ENCODE results near the gene KCNQ5.

KCNQ5 gene

GRCh38 chr6:73129653-73130443 lies 508.0 kb downstream of the KCNQ5 start:
- no peak overlapping the region for H3K4me3 ChIP-seq (ENCODE audit: low read length)
- no peak overlapping the region for H3K9ac ChIP-seq (ENCODE audit: low read length)
- H3K36me3 ChIP-seq (ENCODE audit: control insufficient read depth, low read depth, low read length), result no peaks in the 10 kb centered on the region

GRCh38 chr6:73131706-73132105 lies 509.8 kb downstream of the KCNQ5 start:
- H3K9ac ChIP-seq (ENCODE audit: low read length), result no peak overlapping the region
- H3K36me3 ChIP-seq (ENCODE audit: control insufficient read depth, low read depth, low read length), result no peaks in the 10 kb centered on the region
- no peaks in the 10 kb centered on the region for H3K27me3 ChIP-seq (ENCODE audit: control insufficient read depth, insufficient read depth, low read length)
- H3K9me3 ChIP-seq (ENCODE audit: control insufficient read depth, low read depth, low read length), result no peaks in the 10 kb centered on the region
- H3K4me1 ChIP-seq (ENCODE audit: control insufficient read depth, low read depth, low read length), result no peaks in the 10 kb centered on the region
- no peak overlapping the region for H3K4me3 ChIP-seq (ENCODE audit: low read length)
- no peak overlapping the region for H3K27ac ChIP-seq (ENCODE audit: low read length)

More at GRCh38 chr6:73129653-73130443, 508.0 kb downstream of the KCNQ5 start:
- no peaks in the 10 kb centered on the region for H3K27me3 ChIP-seq (ENCODE audit: control insufficient read depth, insufficient read depth, low read length)
- no peak overlapping the region for H3K27ac ChIP-seq (ENCODE audit: low read length)
- no peaks in the 10 kb centered on the region for H3K4me1 ChIP-seq (ENCODE audit: control insufficient read depth, low read depth, low read length)
- H3K9me3 ChIP-seq (ENCODE audit: control insufficient read depth, low read depth, low read length), result no peaks in the 10 kb centered on the region

DNA sequence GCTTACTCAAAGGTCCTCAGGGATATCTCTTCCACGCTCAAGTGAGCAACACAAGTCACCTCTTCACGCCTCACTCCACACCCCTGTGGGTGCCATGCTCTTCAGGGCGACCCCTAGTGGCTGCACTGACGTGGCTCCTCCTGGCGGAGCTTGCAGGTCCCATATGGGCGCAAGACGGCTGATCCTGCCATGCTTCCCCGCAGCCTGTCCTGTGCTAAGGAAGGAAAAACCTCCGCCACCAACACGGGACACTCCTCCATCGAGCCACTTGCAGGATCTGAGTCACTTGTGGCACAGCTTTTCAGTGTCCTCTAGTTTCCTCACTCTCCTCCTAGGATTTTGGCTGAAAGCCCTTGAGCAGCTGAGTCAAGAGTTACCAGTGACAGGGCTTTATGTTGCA lies 512.7 kb downstream of the KCNQ5 start:
- H3K36me3 ChIP-seq (ENCODE audit: control insufficient read depth, low read depth, low read length), result no peaks in the 10 kb centered on the region

GRCh38 chr6:73139681-73140383 lies 518.0 kb downstream of the KCNQ5 start:
- Histone ChIP-seq H3K4me3 (ENCODE audit: low read length) (no peak overlapping the region), H3K9me3 (ENCODE audit: control insufficient read depth, low read depth, low read length) (no peaks in the 10 kb centered on the region), H3K9ac (ENCODE audit: low read length) (no peak overlapping the region), H3K27ac (ENCODE audit: low read length) (no peak overlapping the region), H3K4me1 (ENCODE audit: control insufficient read depth, low read depth, low read length) (no peaks in the 10 kb centered on the region), H3K36me3 (ENCODE audit: control insufficient read depth, low read depth, low read length) (no peaks in the 10 kb centered on the region), H3K27me3 (ENCODE audit: control insufficient read depth, insufficient read depth, low read length) (no peaks in the 10 kb centered on the region)

More for the DNA sequence above, 512.7 kb downstream of the KCNQ5 start:
- H3K4me3 ChIP-seq (ENCODE audit: low read length), result no peak overlapping the region
- no peak overlapping the region for H3K9ac ChIP-seq (ENCODE audit: low read length)
- no peaks in the 10 kb centered on the region for H3K27me3 ChIP-seq (ENCODE audit: control insufficient read depth, insufficient read depth, low read length)
- no peak overlapping the region for H3K27ac ChIP-seq (ENCODE audit: low read length)
- no peaks in the 10 kb centered on the region for H3K9me3 ChIP-seq (ENCODE audit: control insufficient read depth, low read depth, low read length)
- H3K4me1 ChIP-seq (ENCODE audit: control insufficient read depth, low read depth, low read length), result no peaks in the 10 kb centered on the region

GRCh38 chr6:73143551-73143950 lies 521.7 kb downstream of the KCNQ5 start:
- no peaks in the 10 kb centered on the region for H3K27me3 ChIP-seq (ENCODE audit: control insufficient read depth, insufficient read depth, low read length)
- no peak overlapping the region for H3K27ac ChIP-seq (ENCODE audit: low read length)
- no peaks in the 10 kb centered on the region for H3K4me1 ChIP-seq (ENCODE audit: control insufficient read depth, low read depth, low read length)
- no peak overlapping the region for H3K9ac ChIP-seq (ENCODE audit: low read length)
- no peak overlapping the region for H3K4me3 ChIP-seq (ENCODE audit: low read length)
- no peaks in the 10 kb centered on the region for H3K9me3 ChIP-seq (ENCODE audit: control insufficient read depth, low read depth, low read length)
- H3K36me3 ChIP-seq (ENCODE audit: control insufficient read depth, low read depth, low read length), result no peaks in the 10 kb centered on the region

GRCh38 chr6:73144516-73144915 lies 522.7 kb downstream of the KCNQ5 start:
- H3K4me1 ChIP-seq (ENCODE audit: control insufficient read depth, low read depth, low read length), result no peaks in the 10 kb centered on the region
- no peak overlapping the region for H3K9ac ChIP-seq (ENCODE audit: low read length)
- H3K4me3 ChIP-seq (ENCODE audit: low read length), result no peak overlapping the region
- H3K27ac ChIP-seq (ENCODE audit: low read length), result no peak overlapping the region
- no peaks in the 10 kb centered on the region for H3K27me3 ChIP-seq (ENCODE audit: control insufficient read depth, insufficient read depth, low read length)
- H3K36me3 ChIP-seq (ENCODE audit: control insufficient read depth, low read depth, low read length), result no peaks in the 10 kb centered on the region
- no peaks in the 10 kb centered on the region for H3K9me3 ChIP-seq (ENCODE audit: control insufficient read depth, low read depth, low read length)

DNA sequence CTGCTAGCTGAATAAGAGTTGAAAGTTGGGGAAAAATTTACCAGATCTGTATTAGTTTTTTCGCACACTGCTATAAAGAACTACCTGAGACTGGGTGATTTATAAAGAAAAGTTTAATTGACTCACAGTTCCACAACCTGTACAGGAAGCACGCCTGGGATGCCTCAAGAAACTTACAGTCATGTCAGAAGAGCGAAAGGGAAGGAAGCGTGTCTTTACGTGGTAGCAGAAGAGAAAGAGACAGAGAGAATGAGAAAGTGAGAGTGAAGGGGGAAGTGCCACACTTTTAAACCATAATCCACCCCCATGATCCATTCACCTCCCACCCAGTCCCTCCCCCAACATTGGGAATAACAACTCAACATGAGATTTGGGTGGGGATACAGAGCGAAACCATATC lies 523.8 kb downstream of the KCNQ5 start:
- Histone ChIP-seq H3K9me3 (ENCODE audit: control insufficient read depth, low read depth, low read length) (no peaks in the 10 kb centered on the region), H3K27me3 (ENCODE audit: control insufficient read depth, insufficient read depth, low read length) (no peaks in the 10 kb centered on the region), H3K36me3 (ENCODE audit: control insufficient read depth, low read depth, low read length) (no peaks in the 10 kb centered on the region), H3K9ac (ENCODE audit: low read length) (no peak overlapping the region), H3K4me3 (ENCODE audit: low read length) (no peak overlapping the region), H3K27ac (ENCODE audit: low read length) (no peak overlapping the region), H3K4me1 (ENCODE audit: control insufficient read depth, low read depth, low read length) (no peaks in the 10 kb centered on the region)

DNA sequence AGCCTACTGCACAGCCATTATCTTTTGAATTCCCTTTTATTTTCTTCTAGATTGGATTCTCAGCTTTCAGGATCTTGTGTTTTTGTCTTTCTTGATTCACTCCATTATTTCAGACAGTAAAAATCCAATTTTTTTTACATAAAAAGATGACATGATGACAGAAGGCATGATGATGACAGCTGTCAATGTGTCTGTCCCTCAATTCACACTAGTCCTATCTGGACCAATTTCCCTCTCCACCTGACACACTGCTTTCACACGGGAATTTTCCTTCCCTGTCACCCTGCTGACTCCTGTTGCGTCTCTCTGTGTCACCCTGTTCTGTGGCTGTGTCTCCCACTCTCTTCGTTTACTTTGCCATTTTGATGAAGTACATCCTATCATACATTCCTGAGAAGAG lies 529.9 kb downstream of the KCNQ5 start:
- Histone ChIP-seq H3K27me3 (ENCODE audit: control insufficient read depth, insufficient read depth, low read length) (no peaks in the 10 kb centered on the region), H3K4me3 (ENCODE audit: low read length) (no peak overlapping the region), H3K9me3 (ENCODE audit: control insufficient read depth, low read depth, low read length) (no peaks in the 10 kb centered on the region), H3K9ac (ENCODE audit: low read length) (no peak overlapping the region), H3K36me3 (ENCODE audit: control insufficient read depth, low read depth, low read length) (no peaks in the 10 kb centered on the region), H3K4me1 (ENCODE audit: control insufficient read depth, low read depth, low read length) (no peaks in the 10 kb centered on the region), H3K27ac (ENCODE audit: low read length) (no peak overlapping the region)

GRCh38 chr6:73152556-73152955 lies 530.7 kb downstream of the KCNQ5 start:
- no peaks in the 10 kb centered on the region for H3K27me3 ChIP-seq (ENCODE audit: control insufficient read depth, insufficient read depth, low read length)

GRCh38 chr6:73152966-73153757 lies 531.3 kb downstream of the KCNQ5 start:
- H3K9ac ChIP-seq (ENCODE audit: low read length), result no peak overlapping the region
- H3K36me3 ChIP-seq (ENCODE audit: control insufficient read depth, low read depth, low read length), result no peaks in the 10 kb centered on the region
- H3K27ac ChIP-seq (ENCODE audit: low read length), result no peak overlapping the region
- no peaks in the 10 kb centered on the region for H3K4me1 ChIP-seq (ENCODE audit: control insufficient read depth, low read depth, low read length)
- no peaks in the 10 kb centered on the region for H3K27me3 ChIP-seq (ENCODE audit: control insufficient read depth, insufficient read depth, low read length)
- H3K4me3 ChIP-seq (ENCODE audit: low read length), result no peak overlapping the region
- no peaks in the 10 kb centered on the region for H3K9me3 ChIP-seq (ENCODE audit: control insufficient read depth, low read depth, low read length)

More at GRCh38 chr6:73152556-73152955, 530.7 kb downstream of the KCNQ5 start:
- Histone ChIP-seq H3K36me3 (ENCODE audit: control insufficient read depth, low read depth, low read length) (no peaks in the 10 kb centered on the region), H3K9me3 (ENCODE audit: control insufficient read depth, low read depth, low read length) (no peaks in the 10 kb centered on the region), H3K9ac (ENCODE audit: low read length) (no peak overlapping the region), H3K4me3 (ENCODE audit: low read length) (no peak overlapping the region), H3K27ac (ENCODE audit: low read length) (no peak overlapping the region), H3K4me1 (ENCODE audit: control insufficient read depth, low read depth, low read length) (no peaks in the 10 kb centered on the region)

Data from iPS-18a (cell line).